Pancreas (tissue), 10 donors: ENCODE measurements around the gene NPEPL1. TPM values are rescaled to one million over a fixed set of nuclear protein-coding genes. Genes with fewer than 3 reads are reported as not detected.
A peak's percentile ranks its signal among the peaks of the same experiment; 100 is the strongest.

ENCODE experiments used
- ATAC-seq, 4 donors: fragments of 200-7000 bp; cut with Tn5 transposase; one replicate each; pipeline versions ENCODE4 v1.8.0 to v1.9.1; 2020; ENCODE audit warnings: mild to moderate bottlenecking in 4 of 4, moderate library complexity in 4 of 4
- DNase-seq, 6 donors: peaks; one replicate each; pipeline ENCODE4 v3.0.0-alpha.2; 2020
- FAIRE-seq: peaks from 2 replicates; lab custom pipeline; 2012; peaks lifted over from hg19 to GRCh38; lab: Jason Lieb, UNC
- H3K27ac ChIP-seq, 4 donors: fragments of 200-600 bp; sonication (generic); 1 replicate in 3 of 4; 2 replicates in 1 of 4; pipeline versions ENCODE4 v1.5.0 to v1.8.0; 2020
- H3K27me3 ChIP-seq, 4 donors: fragments of 200-600 bp; one replicate each; pipeline ENCODE4 v1.8.0; 2021
- H3K36me3 ChIP-seq, 3 donors: fragments of 200-600 bp; sonication (generic) in 1 of 3; one replicate each; pipeline versions ENCODE4 v1.5.0 to v1.8.0; 2020 to 2021
- H3K4me1 ChIP-seq, 3 donors: fragments of 200-600 bp; one replicate each; pipeline ENCODE4 v1.8.0; 2021
- H3K4me3 ChIP-seq, 4 donors: fragments of 200-600 bp; sonication (generic) in 2 of 4; one replicate each; pipeline versions ENCODE4 v1.5.0 to v1.8.0; 2020 to 2021
- H3K9me3 ChIP-seq, 4 donors: fragments of 200-600 bp; one replicate each; pipeline ENCODE4 v1.8.0; 2021
- WGBS, 2 donors: extraction: QIAGEN DNeasy Blood & Tissue Kit; methylation state at CpG; one replicate each; pipeline ENCODE4 v1.1.7; 2013; 5-methylcytosine and 5-hydroxymethylcytosine counted together
- intact Hi-C, 3 donors: fragments of 100-400 bp; cut with DNase I; formaldehyde crosslinking; loops; one replicate each; pipeline versions ENCODE4 v1.11.1 to v1.14.2; 2022
- polyA plus RNA-seq, 2 donors: library from polyadenylated mRNA; stranded (reverse); fragments of 200-250 nt; gene quantifications; one replicate each; pipeline ENCODE4 v1.2.3, GENCODE V29; 2013
- total RNA-seq, 6 donors: library from RNA; stranded (reverse); fragmentation: NEBNext Ultra II Directional in 4 of 6; extraction: Animal tissue kit (Norgen Biotek cat#: 25700) in 4 of 6; gene quantifications; one replicate each; pipeline versions ENCODE4 v1.2.1 to v1.2.4, GENCODE V29; 2021 to 2023
- TF ChIP-seq, protein P1 (sequence below), 4 donors: fragments of 200-600 bp; sonication (generic) in 3 of 4; IDR thresholded peaks; one replicate each; pipeline versions ENCODE4 v1.5.0 to v1.8.0; 2021; ENCODE audit warnings: antibody characterized with exemption in 4 of 4
- donor health status: healthy with polysubstance abuse.
- donor health status: DM: no; HTN: no; CAD: no; lungs with moderate emphysema.
- donor health status: DM: no; HTN: no; CAD: no.
- donor health status: control.
- donor health status: control.
- donor health status: Bipolar disorder and iron deficiency.
- donor health status: DM: yes; HTN: yes; CAD: no.
- donor health status: DM: no; HTN: no; CAD: no.
- donor health status: DM: no; HTN: no; CAD: no.
- donor health status: DM: yes; HTN: yes; CAD: no.

Gene NPEPL1
- total and polyA plus RNA-seq, 8 donors: 12.4 to 77.8 (median 18.0) TPM

DNA sequence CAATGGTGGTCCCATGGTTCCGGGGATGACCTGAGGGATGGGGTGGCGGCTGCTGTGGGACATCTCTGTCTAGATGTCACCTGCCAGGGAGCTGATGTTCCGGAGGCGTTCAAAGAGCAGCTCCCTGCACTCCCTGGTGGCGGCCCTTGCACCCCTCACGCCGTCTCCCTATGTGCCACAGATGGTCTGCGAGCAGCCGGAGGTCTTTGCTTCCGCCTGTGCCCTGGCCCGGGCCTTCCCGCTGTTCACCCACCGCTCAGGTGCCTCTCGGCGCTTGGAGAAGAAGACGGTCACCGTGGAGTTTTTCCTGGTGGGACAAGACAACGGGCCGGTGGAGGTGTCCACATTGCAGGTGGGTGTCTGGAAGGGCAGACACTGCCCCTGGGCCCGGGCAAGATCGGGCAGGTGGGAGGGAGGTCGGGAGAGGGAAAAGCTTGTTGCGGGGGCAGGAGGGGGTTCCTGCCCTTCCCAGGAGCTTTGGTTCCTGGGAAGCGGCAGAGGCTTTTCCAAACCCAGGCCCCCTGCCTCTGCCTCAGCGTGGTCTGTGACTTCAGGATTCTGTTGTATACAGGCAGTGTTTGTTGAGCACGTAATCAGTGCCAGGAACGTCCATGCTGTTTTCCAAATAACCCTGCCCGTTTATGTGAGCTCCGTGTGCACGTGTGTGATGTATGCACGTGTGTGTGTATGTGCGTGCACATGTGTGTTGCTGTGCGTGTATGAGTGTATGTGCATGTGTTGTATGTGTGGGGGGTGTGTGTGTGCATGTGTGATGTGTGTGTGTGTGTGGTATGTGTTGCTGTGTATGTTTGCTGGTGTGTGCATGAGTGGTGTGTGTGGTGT is 1.9 kb downstream of the NPEPL1 start:
- no peak overlapping the region for H3K27ac ChIP-seq
- no peak for ATAC-seq
- intact Hi-C loops: no loop called here
- H3K27me3 ChIP-seq: no peaks in the 10 kb centered on the region
- TF ChIP-seq, protein P1, sequence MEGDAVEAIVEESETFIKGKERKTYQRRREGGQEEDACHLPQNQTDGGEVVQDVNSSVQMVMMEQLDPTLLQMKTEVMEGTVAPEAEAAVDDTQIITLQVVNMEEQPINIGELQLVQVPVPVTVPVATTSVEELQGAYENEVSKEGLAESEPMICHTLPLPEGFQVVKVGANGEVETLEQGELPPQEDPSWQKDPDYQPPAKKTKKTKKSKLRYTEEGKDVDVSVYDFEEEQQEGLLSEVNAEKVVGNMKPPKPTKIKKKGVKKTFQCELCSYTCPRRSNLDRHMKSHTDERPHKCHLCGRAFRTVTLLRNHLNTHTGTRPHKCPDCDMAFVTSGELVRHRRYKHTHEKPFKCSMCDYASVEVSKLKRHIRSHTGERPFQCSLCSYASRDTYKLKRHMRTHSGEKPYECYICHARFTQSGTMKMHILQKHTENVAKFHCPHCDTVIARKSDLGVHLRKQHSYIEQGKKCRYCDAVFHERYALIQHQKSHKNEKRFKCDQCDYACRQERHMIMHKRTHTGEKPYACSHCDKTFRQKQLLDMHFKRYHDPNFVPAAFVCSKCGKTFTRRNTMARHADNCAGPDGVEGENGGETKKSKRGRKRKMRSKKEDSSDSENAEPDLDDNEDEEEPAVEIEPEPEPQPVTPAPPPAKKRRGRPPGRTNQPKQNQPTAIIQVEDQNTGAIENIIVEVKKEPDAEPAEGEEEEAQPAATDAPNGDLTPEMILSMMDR (IDR thresholded peaks at IDR 0.05): no peak
- DNase-seq: peak in 3 of 6 donors; percentile 16 to 70 (median 57)
- H3K36me3 ChIP-seq: peaks cover 0 to 31% (median 4%) of the 10 kb centered on the region in 3 donors
- peaks cover 5 to 13% (median 8%) of the 10 kb centered on the region in 3 donors for H3K4me1 ChIP-seq
- FAIRE-seq: no peak
- no peaks in the 10 kb centered on the region for H3K9me3 ChIP-seq
- H3K4me3 ChIP-seq: peak overlapping the region in 1 of 4 donors; percentile 59
- 93 to 96% methylated on average over 33 of the region's 33 CpGs for WGBS, 2 donors

DNA sequence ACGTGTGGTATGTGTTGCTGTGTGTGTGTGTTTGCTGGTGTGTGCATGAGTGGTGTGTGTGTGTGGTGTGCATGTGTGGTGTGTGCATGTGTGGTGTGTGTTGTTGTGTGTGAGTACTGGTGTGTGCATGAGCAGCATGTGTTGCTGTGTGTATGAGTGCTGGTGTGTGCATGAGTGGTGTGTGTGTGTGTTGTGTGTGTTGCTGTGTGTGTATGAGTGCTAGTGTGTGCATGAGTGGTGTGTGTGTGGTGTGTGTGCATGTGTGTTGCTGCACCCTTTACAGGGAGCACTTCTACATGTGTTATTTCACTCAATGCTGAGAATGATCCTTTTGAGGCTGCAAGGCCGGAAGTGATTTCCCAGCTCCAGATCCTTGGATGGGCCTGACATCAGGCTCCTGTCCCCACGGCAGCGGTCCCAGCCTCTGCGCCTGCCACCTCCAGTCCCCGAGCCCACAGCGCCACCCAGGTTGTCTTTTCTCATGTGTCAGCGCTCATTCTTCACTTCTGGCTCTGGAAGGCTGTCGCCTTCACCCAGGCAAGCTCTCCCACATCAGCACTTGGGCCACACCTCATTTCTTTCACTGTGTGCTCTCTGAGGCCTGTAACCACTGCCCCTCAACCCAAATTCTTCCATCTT is 2.6 kb downstream of the NPEPL1 start:
- no peaks in the 10 kb centered on the region for H3K9me3 ChIP-seq
- no peak overlapping the region for H3K4me3 ChIP-seq
- 94 to 96% methylated on average over 9 of the region's 9 CpGs for WGBS, 2 donors
- no peak for FAIRE-seq
- no peak for ATAC-seq
- no peaks in the 10 kb centered on the region for H3K27me3 ChIP-seq
- intact Hi-C loops: no loop called here
- H3K4me1 ChIP-seq: peaks cover 5 to 13% (median 8%) of the 10 kb centered on the region in 3 donors
- peak in 1 of 6 donors; percentile 31 for DNase-seq
- no peak overlapping the region for H3K27ac ChIP-seq
- peaks cover 1 to 33% (median 4%) of the 10 kb centered on the region in 3 donors for H3K36me3 ChIP-seq
- TF ChIP-seq, protein P1 (IDR thresholded peaks at IDR 0.05): no peak

DNA sequence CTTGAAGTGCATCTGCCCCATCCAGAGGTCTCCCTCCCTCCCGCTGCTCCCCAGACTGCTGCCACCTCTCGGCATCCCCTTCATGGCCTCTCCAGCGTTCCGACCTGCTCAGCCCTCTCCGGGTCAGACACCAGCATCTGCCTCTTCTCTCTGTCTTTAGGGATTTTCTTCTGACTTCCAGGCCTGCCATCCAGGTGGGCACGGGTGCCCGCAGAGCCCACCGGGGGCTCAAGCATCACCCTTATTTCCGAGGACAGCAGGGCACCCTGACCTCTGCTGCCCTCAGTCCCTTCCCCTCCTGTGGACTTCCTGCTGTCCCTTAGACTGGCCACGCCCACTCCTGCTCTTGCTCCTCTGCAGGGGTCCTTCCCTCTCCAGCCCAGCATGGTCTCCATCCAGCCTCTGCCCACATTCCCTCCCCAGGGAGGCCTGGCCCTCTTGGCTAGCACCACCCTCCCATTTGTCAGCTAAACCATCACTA is 3.3 kb downstream of the NPEPL1 start:
- ATAC-seq (no peak), DNase-seq (peak in 2 of 6 donors; percentile 8 to 54), FAIRE-seq (no peak)
- no peaks in the 10 kb centered on the region for H3K27me3 ChIP-seq
- H3K27ac ChIP-seq: no peak overlapping the region
- H3K4me3 ChIP-seq: no peak overlapping the region
- peaks cover 3 to 33% (median 4%) of the 10 kb centered on the region in 3 donors for H3K36me3 ChIP-seq
- TF ChIP-seq, protein P1 (IDR thresholded peaks at IDR 0.05): no peak
- H3K9me3 ChIP-seq: no peaks in the 10 kb centered on the region
- H3K4me1 ChIP-seq: peaks cover 5 to 13% (median 8%) of the 10 kb centered on the region in 3 donors
- 91 to 92% methylated on average over 10 of the region's 10 CpGs for WGBS, 2 donors
- intact Hi-C loops: no loop called here

DNA sequence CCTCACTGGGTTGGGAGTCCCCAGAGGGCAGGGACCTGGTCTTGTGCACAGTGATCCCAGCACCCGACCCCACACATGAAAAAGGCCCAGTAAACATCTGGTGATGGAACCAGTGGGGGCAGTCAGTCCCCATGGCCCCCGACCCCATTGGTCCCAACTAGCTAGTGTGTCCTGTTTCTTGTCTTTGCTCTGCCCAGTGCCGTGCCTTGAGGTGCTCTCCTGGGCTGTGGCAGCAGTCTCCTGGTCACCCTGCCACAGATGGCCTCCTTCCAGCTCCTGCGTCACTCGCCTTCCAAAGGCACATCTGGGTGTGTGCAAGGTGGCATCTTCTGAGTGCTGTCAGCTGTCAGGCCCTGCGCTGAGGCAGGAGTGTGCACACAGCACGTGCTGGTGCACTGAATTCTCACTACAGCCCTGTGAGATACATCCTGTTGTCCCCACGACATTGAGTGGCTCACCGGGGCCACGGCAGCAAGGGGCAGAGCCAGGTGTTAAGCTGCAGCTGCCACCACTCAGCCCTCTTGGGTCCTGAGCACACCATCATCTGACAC is 3.9 kb downstream of the NPEPL1 start:
- FAIRE-seq (no peak), ATAC-seq (no peak), DNase-seq (peak in 2 of 6 donors; percentile 33 to 42)
- TF ChIP-seq, protein P1 (IDR thresholded peaks at IDR 0.05): no peak
- peaks cover 5 to 10% (median 8%) of the 10 kb centered on the region in 3 donors for H3K4me1 ChIP-seq
- H3K27ac ChIP-seq: no peak overlapping the region
- intact Hi-C loops: no loop called here
- H3K4me3 ChIP-seq: no peak overlapping the region
- no peaks in the 10 kb centered on the region for H3K9me3 ChIP-seq
- H3K36me3 ChIP-seq: peaks cover 3 to 33% (median 4%) of the 10 kb centered on the region in 3 donors
- no peaks in the 10 kb centered on the region for H3K27me3 ChIP-seq
- WGBS, 2 donors: 89 to 95% methylated on average over 10 of the region's 10 CpGs
